ENCODE results near the gene MYOD1.

MYOD1 gene

DNA sequence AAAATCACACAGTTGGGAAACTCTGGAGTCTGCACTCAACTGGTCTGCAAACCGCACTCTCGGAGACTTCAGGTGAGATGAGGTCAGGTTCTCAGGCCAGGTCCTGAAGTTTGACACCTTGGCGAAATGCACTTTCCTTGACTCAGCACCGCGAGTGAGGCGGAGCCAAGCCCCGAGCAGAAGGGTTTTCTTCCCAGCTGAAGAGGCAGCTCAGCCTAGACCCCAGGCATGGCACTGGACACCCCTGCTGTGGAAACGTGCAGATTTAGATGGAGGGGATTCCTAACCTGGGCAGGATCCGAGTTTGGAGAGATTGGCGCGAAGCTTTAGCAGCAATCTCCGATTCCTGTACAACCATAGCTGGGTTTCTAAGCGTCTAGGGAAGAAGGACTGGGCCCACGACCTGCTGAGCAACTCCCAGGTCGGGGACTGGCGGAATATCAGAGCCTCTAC lies 835 bp upstream of the MYOD1 start:
- no peaks in the 10 kb centered on the region for H3K9me2 ChIP-seq (ENCODE audit: low read depth, low read length)
- no peak overlapping the region for H3K9ac ChIP-seq (ENCODE audit: low read length)
- TF ChIP-seq, protein P1, sequence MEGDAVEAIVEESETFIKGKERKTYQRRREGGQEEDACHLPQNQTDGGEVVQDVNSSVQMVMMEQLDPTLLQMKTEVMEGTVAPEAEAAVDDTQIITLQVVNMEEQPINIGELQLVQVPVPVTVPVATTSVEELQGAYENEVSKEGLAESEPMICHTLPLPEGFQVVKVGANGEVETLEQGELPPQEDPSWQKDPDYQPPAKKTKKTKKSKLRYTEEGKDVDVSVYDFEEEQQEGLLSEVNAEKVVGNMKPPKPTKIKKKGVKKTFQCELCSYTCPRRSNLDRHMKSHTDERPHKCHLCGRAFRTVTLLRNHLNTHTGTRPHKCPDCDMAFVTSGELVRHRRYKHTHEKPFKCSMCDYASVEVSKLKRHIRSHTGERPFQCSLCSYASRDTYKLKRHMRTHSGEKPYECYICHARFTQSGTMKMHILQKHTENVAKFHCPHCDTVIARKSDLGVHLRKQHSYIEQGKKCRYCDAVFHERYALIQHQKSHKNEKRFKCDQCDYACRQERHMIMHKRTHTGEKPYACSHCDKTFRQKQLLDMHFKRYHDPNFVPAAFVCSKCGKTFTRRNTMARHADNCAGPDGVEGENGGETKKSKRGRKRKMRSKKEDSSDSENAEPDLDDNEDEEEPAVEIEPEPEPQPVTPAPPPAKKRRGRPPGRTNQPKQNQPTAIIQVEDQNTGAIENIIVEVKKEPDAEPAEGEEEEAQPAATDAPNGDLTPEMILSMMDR (IDR thresholded peaks at IDR 0.05; ENCODE audit: low read length), result no peak
- TF ChIP-seq EZH2 (IDR thresholded peaks at IDR 0.05; ENCODE audit: borderline replicate concordance, low read length), result no peak
- no peak overlapping the region for H3K4me2 ChIP-seq (ENCODE audit: low read length)
- no peaks in the 10 kb centered on the region for H3K79me2 ChIP-seq (ENCODE audit: insufficient read depth, low read length)
- H2AFZ ChIP-seq (ENCODE audit: low read length), result no peak overlapping the region
- no peaks in the 10 kb centered on the region for H4K20me1 ChIP-seq (ENCODE audit: insufficient read depth, low read length)
- H3K27me3 ChIP-seq (ENCODE audit: insufficient read depth, low read length), result no peaks in the 10 kb centered on the region
- H3K4me3 ChIP-seq (ENCODE audit: low read depth, low read length, poor library complexity, severe bottlenecking), result no peak overlapping the region
- no peaks in the 10 kb centered on the region for H3K36me3 ChIP-seq (ENCODE audit: insufficient read depth, low read length)
- no peaks in the 10 kb centered on the region for H3K9me3 ChIP-seq (ENCODE audit: low read length)
- no peaks in the 10 kb centered on the region for H3K4me1 ChIP-seq (ENCODE audit: insufficient read depth, low read length, severe bottlenecking)
- no peak overlapping the region for H3K27ac ChIP-seq (ENCODE audit: low read depth, low read length, poor library complexity, severe bottlenecking)
- no peaks in the 10 kb centered on the region for H3F3A ChIP-seq (ENCODE audit: insufficient read depth, low read length)

DNA sequence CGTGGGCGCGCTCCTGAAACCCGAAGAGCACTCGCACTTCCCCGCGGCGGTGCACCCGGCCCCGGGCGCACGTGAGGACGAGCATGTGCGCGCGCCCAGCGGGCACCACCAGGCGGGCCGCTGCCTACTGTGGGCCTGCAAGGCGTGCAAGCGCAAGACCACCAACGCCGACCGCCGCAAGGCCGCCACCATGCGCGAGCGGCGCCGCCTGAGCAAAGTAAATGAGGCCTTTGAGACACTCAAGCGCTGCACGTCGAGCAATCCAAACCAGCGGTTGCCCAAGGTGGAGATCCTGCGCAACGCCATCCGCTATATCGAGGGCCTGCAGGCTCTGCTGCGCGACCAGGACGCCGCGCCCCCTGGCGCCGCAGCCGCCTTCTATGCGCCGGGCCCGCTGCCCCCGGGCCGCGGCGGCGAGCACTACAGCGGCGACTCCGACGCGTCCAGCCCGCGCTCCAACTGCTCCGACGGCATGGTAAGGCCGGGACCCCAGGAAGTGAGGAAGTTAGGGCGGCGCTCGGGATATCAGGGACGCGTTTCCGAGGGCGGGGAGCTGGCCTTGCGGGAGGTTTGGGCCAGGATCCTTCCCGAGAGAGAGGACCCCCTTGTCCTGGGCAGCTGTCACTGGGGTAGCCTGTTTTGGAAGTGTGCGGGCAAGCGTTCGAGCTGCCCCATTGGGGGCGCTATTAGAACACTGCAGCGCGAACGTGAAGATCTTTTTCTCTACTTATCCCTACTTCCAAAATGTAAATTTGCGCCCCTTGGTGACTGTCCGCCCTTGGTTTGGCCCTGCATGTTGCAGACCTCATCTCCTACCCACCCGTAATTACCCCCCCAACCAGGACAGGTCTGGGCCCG lies 796 bp downstream of the MYOD1 start:
- Histone ChIP-seq H3K79me2 (ENCODE audit: insufficient read depth, low read length) (no peaks in the 10 kb centered on the region), H3K4me2 (ENCODE audit: low read length) (no peak overlapping the region), H2AFZ (ENCODE audit: low read length) (no peak overlapping the region), H3K4me3 (ENCODE audit: low read depth, low read length, poor library complexity, severe bottlenecking) (no peak overlapping the region), H3K36me3 (ENCODE audit: insufficient read depth, low read length) (no peaks in the 10 kb centered on the region), H3K4me1 (ENCODE audit: insufficient read depth, low read length, severe bottlenecking) (no peaks in the 10 kb centered on the region), H3K27ac (ENCODE audit: low read depth, low read length, poor library complexity, severe bottlenecking) (no peak overlapping the region), H3F3A (ENCODE audit: insufficient read depth, low read length) (no peaks in the 10 kb centered on the region), H4K20me1 (ENCODE audit: insufficient read depth, low read length) (no peaks in the 10 kb centered on the region), H3K9ac (ENCODE audit: low read length) (no peak overlapping the region), H3K9me2 (ENCODE audit: low read depth, low read length) (no peaks in the 10 kb centered on the region), H3K27me3 (ENCODE audit: insufficient read depth, low read length) (no peaks in the 10 kb centered on the region), H3K9me3 (ENCODE audit: low read length) (no peaks in the 10 kb centered on the region)
- TF ChIP-seq, protein P1 (IDR thresholded peaks at IDR 0.05; ENCODE audit: low read length), result no peak
- TF ChIP-seq EZH2 (IDR thresholded peaks at IDR 0.05; ENCODE audit: borderline replicate concordance, low read length), result no peak

- H2AFZ ChIP-seq (ENCODE audit: low read length), result no peak overlapping the region
- H3K79me2 ChIP-seq (ENCODE audit: insufficient read depth, low read length), result no peaks in the 10 kb centered on the region
- H3K9me2 ChIP-seq (ENCODE audit: low read depth, low read length), result no peaks in the 10 kb centered on the region
- no peak overlapping the region for H3K4me2 ChIP-seq (ENCODE audit: low read length)
- no peaks in the 10 kb centered on the region for H3F3A ChIP-seq (ENCODE audit: insufficient read depth, low read length)
- H3K36me3 ChIP-seq (ENCODE audit: insufficient read depth, low read length), result no peaks in the 10 kb centered on the region
- no peak overlapping the region for H3K9ac ChIP-seq (ENCODE audit: low read length)
- no peak overlapping the region for H3K27ac ChIP-seq (ENCODE audit: low read depth, low read length, poor library complexity, severe bottlenecking)
- H3K9me3 ChIP-seq (ENCODE audit: low read length), result no peaks in the 10 kb centered on the region
- no peaks in the 10 kb centered on the region for H4K20me1 ChIP-seq (ENCODE audit: insufficient read depth, low read length)
- TF ChIP-seq, protein P1 (IDR thresholded peaks at IDR 0.05; ENCODE audit: low read length), result no peak
- TF ChIP-seq EZH2 (IDR thresholded peaks at IDR 0.05; ENCODE audit: borderline replicate concordance, low read length), result no peak
- H3K4me3 ChIP-seq (ENCODE audit: low read depth, low read length, poor library complexity, severe bottlenecking), result no peak overlapping the region
- H3K4me1 ChIP-seq (ENCODE audit: insufficient read depth, low read length, severe bottlenecking), result no peaks in the 10 kb centered on the region
- H3K27me3 ChIP-seq (ENCODE audit: insufficient read depth, low read length), result no peaks in the 10 kb centered on the region
These were observed 1.4 kb downstream of the MYOD1 start for GRCh38 chr11:17720796-17721171.

All from OCI-LY1 (cell line).